IPS-15b (cell line): ENCODE results near the gene TOP1.

Source experiments
- H3K27me3 ChIP-seq: one replicate; pipeline ENCODE4 v1.6.1; 2013; ENCODE audit warnings: low read length; ENCODE audit not compliant: control insufficient read depth, insufficient read depth
- H3K36me3 ChIP-seq: one replicate; pipeline ENCODE4 v1.6.1; 2013; ENCODE audit warnings: low read length; ENCODE audit not compliant: control insufficient read depth, insufficient read depth
- H3K4me1 ChIP-seq: one replicate; pipeline ENCODE4 v1.6.1; 2013; ENCODE audit warnings: mild to moderate bottlenecking, low read length; ENCODE audit not compliant: control insufficient read depth, insufficient read depth
- H3K4me3 ChIP-seq: one replicate; pipeline ENCODE4 v1.5.1; 2013; ENCODE audit warnings: low read depth, low read length
- H3K9ac ChIP-seq: one replicate; pipeline ENCODE4 v1.6.1; 2013; ENCODE audit warnings: low read depth, mild to moderate bottlenecking, low read length
- H3K9me3 ChIP-seq: one replicate; pipeline ENCODE4 v1.6.1; 2013; ENCODE audit warnings: mild to moderate bottlenecking, low read length; ENCODE audit not compliant: control insufficient read depth, insufficient read depth

TOP1 gene

GRCh38 chr20:41040855-41041254 is 12.2 kb downstream of the TOP1 start:
- H3K4me1 ChIP-seq: peaks cover 14% of the 10 kb centered on the region
- H3K4me3 ChIP-seq: no peak overlapping the region
- H3K9ac ChIP-seq: no peak overlapping the region
- peaks cover 8% of the 10 kb centered on the region for H3K27me3 ChIP-seq
- H3K36me3 ChIP-seq: no peaks in the 10 kb centered on the region
- no peaks in the 10 kb centered on the region for H3K9me3 ChIP-seq

GRCh38 chr20:41041693-41042092 is 13.1 kb downstream of the TOP1 start:
- Histone ChIP-seq H3K4me1 (peaks cover 8% of the 10 kb centered on the region), H3K9me3 (no peaks in the 10 kb centered on the region), H3K36me3 (no peaks in the 10 kb centered on the region), H3K27me3 (no peaks in the 10 kb centered on the region), H3K9ac (no peak overlapping the region), H3K4me3 (no peak overlapping the region)

GRCh38 chr20:41044409-41045062 is 15.9 kb downstream of the TOP1 start:
- no peaks in the 10 kb centered on the region for H3K27me3 ChIP-seq
- no peaks in the 10 kb centered on the region for H3K9me3 ChIP-seq
- H3K4me3 ChIP-seq: no peak overlapping the region
- H3K9ac ChIP-seq: no peak overlapping the region
- peaks cover 18% of the 10 kb centered on the region for H3K4me1 ChIP-seq
- H3K36me3 ChIP-seq: no peaks in the 10 kb centered on the region

- Histone ChIP-seq H3K9ac (no peak overlapping the region), H3K4me1 (peaks cover 19% of the 10 kb centered on the region), H3K36me3 (no peaks in the 10 kb centered on the region)
Observed at GRCh38 chr20:41045671-41046070, 17.0 kb downstream of the TOP1 start.

GRCh38 chr20:41046716-41047115 is 18.1 kb downstream of the TOP1 start:
- no peak overlapping the region for H3K4me3 ChIP-seq
- no peaks in the 10 kb centered on the region for H3K36me3 ChIP-seq
- H3K27me3 ChIP-seq: no peaks in the 10 kb centered on the region
- H3K4me1 ChIP-seq: peaks cover 19% of the 10 kb centered on the region
- no peak overlapping the region for H3K9ac ChIP-seq
- no peaks in the 10 kb centered on the region for H3K9me3 ChIP-seq

More at GRCh38 chr20:41045671-41046070, 17.0 kb downstream of the TOP1 start:
- no peak overlapping the region for H3K4me3 ChIP-seq
- no peaks in the 10 kb centered on the region for H3K9me3 ChIP-seq
- H3K27me3 ChIP-seq: no peaks in the 10 kb centered on the region

GRCh38 chr20:41047279-41047974 is 18.8 kb downstream of the TOP1 start:
- Histone ChIP-seq H3K36me3 (no peaks in the 10 kb centered on the region), H3K9ac (no peak overlapping the region), H3K4me1 (peaks cover 19% of the 10 kb centered on the region), H3K4me3 (no peak overlapping the region), H3K27me3 (no peaks in the 10 kb centered on the region), H3K9me3 (no peaks in the 10 kb centered on the region)

GRCh38 chr20:41047975-41048305 is 19.3 kb downstream of the TOP1 start:
- Histone ChIP-seq H3K27me3 (no peaks in the 10 kb centered on the region), H3K9me3 (no peaks in the 10 kb centered on the region), H3K9ac (no peak overlapping the region), H3K4me1 (peaks cover 20% of the 10 kb centered on the region), H3K4me3 (no peak overlapping the region), H3K36me3 (no peaks in the 10 kb centered on the region)

DNA sequence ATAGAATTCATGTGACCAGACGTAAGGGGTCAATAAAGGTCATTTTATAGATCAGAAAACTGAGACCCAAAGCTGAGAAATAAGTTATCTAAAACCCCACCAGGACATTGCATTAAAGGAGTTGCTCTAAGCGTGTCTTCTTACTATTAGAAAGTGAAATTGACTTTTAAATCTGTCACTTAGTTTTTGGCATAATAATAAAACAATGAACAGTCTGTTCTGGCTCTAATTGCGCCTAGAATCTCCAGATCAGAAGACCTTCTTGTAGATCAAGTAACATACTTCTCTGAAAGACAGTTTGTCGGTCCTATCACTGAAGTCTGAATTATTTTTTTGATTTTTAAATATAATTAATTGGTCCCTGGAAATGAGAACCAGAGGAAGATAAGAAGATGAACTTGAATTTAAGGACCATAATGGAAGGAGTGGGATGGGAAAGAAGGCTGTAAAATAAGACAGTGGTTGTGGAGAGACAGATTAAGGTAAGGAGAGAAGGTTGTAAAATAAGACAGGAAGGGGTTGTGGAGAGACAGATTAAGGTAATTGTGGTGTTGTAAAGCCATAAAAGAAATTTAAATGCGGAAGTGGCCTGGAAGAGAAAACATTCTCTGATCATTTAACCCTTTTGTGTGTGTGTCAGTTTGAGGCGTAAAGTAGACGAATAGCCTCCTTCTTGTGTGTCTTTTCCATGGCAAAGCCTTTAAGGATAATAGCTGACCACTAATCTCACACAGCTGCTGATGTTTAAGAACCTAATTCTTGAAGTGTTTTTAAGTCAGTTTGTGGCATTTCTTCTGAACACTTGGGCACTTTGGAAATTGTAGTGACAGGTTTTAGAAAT is 20.1 kb downstream of the TOP1 start:
- Histone ChIP-seq H3K4me3 (no peak overlapping the region), H3K9me3 (no peaks in the 10 kb centered on the region), H3K36me3 (no peaks in the 10 kb centered on the region), H3K4me1 (peaks cover 25% of the 10 kb centered on the region), H3K27me3 (no peaks in the 10 kb centered on the region), H3K9ac (no peak overlapping the region)

DNA sequence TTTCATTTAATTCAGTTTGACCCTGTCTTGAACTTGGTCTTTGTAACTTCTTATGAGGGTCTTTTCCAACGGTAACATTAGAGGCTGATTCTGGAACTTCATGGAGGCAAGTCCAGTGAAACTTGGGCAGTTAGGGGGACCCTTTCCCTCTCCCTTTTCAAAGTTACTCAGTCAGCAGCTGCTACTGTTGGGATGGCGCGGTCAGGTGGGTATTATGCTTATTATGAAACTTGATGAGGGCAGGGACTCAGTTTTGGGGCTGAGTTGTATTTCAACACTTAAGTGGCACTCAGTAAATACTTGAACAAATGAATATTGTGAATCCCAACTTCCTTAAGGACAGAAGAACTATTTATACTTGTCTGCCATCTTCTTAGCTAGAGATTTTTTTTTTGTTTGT is 20.8 kb downstream of the TOP1 start:
- Histone ChIP-seq H3K4me3 (no peak overlapping the region), H3K9me3 (no peaks in the 10 kb centered on the region), H3K36me3 (no peaks in the 10 kb centered on the region), H3K27me3 (no peaks in the 10 kb centered on the region), H3K4me1 (peaks cover 25% of the 10 kb centered on the region), H3K9ac (no peak overlapping the region)

GRCh38 chr20:41050361-41051008 is 21.9 kb downstream of the TOP1 start:
- Histone ChIP-seq H3K4me3 (no peak overlapping the region), H3K36me3 (no peaks in the 10 kb centered on the region), H3K9me3 (no peaks in the 10 kb centered on the region), H3K9ac (no peak overlapping the region), H3K4me1 (peaks cover 25% of the 10 kb centered on the region), H3K27me3 (no peaks in the 10 kb centered on the region)

GRCh38 chr20:41051009-41051825 is 22.6 kb downstream of the TOP1 start:
- Histone ChIP-seq H3K4me1 (peaks cover 25% of the 10 kb centered on the region), H3K9ac (no peak overlapping the region), H3K36me3 (no peaks in the 10 kb centered on the region), H3K27me3 (no peaks in the 10 kb centered on the region), H3K9me3 (no peaks in the 10 kb centered on the region), H3K4me3 (no peak overlapping the region)
